H9 (cell line): Measurements from ENCODE around the gene CERS5. TPM values are rescaled to one million over a fixed set of nuclear protein-coding genes. Genes with fewer than 3 reads are reported as not detected.

Experiments used
- DNase-seq: peaks from one replicate; pipeline ENCODE4 v3.0.0-alpha.2; 2017
- H2AFZ ChIP-seq: one replicate; pipeline ENCODE4 v1.6.1; 2013; ENCODE audit warnings: mild to moderate bottlenecking, low read length, control low read depth, moderate library complexity
- H2AK5ac ChIP-seq: 2 replicates; pipeline ENCODE4 v1.6.1; 2013; ENCODE audit warnings: low read length, control low read depth, mixed read lengths; ENCODE audit not compliant: insufficient read length
- H2BK120ac ChIP-seq: one replicate; pipeline ENCODE4 v1.6.1; 2013; ENCODE audit warnings: low read depth, mild to moderate bottlenecking, low read length, control low read depth, inconsistent platforms; ENCODE audit not compliant: poor library complexity, severe bottlenecking
- H2BK12ac ChIP-seq: 2 replicates; pipeline ENCODE4 v1.6.1; 2013; ENCODE audit warnings: low read length, control low read depth, mixed read lengths, low read depth; ENCODE audit not compliant: insufficient read length
- H2BK15ac ChIP-seq: 2 replicates; pipeline ENCODE4 v1.6.1; 2013; ENCODE audit warnings: low read depth, low read length, control low read depth
- H2BK20ac ChIP-seq: one replicate; pipeline ENCODE4 v1.6.1; 2013; ENCODE audit warnings: low read depth, mild to moderate bottlenecking, low read length, control low read depth, inconsistent platforms; ENCODE audit not compliant: poor library complexity, severe bottlenecking
- H2BK5ac ChIP-seq: 2 replicates; pipeline ENCODE4 v1.6.1; 2013; ENCODE audit warnings: low read length, control low read depth, mixed read lengths; ENCODE audit not compliant: insufficient read length
- H3K14ac ChIP-seq: 2 replicates; pipeline ENCODE4 v1.6.1; 2013; ENCODE audit warnings: low read length, control low read depth; ENCODE audit not compliant: insufficient read depth
- H3K18ac ChIP-seq: 2 replicates; pipeline ENCODE4 v1.6.1; 2013; ENCODE audit warnings: low read depth, mild to moderate bottlenecking, mixed read lengths, low read length, control low read depth; ENCODE audit not compliant: insufficient read length
- H3K23ac ChIP-seq: 2 replicates; pipeline ENCODE4 v1.6.1; 2013; ENCODE audit warnings: low read length, control low read depth, mixed read lengths, low read depth; ENCODE audit not compliant: insufficient read length
- H3K23me2 ChIP-seq: 2 replicates; pipeline ENCODE4 v1.6.1; 2013; ENCODE audit warnings: low read depth, mild to moderate bottlenecking, mixed read lengths, low read length, control low read depth; ENCODE audit not compliant: insufficient read length, poor library complexity, severe bottlenecking
- H3K27ac ChIP-seq: 2 replicates; pipeline ENCODE4 v1.5.1; 2013; ENCODE audit warnings: low read length, control low read depth, mixed read lengths, low read depth; ENCODE audit not compliant: insufficient read length
- H3K27me3 ChIP-seq: 2 replicates; pipeline ENCODE4 v1.6.1; 2013; ENCODE audit warnings: low read length, control low read depth, inconsistent platforms; ENCODE audit not compliant: insufficient read depth
- H3K4ac ChIP-seq: 2 replicates; pipeline ENCODE4 v1.6.1; 2013; ENCODE audit warnings: low read depth, mild to moderate bottlenecking, control low read depth, inconsistent platforms, low read length, moderate library complexity
- H3K4me1 ChIP-seq: 2 replicates; pipeline ENCODE4 v1.6.1; 2013; ENCODE audit warnings: low read length, control low read depth, inconsistent platforms; ENCODE audit not compliant: insufficient read depth
- H3K4me2 ChIP-seq: 2 replicates; pipeline ENCODE4 v1.6.1; 2013; ENCODE audit warnings: low read length, control low read depth, mixed read lengths; ENCODE audit not compliant: insufficient read length, insufficient read depth
- H3K56ac ChIP-seq: 2 replicates; pipeline ENCODE4 v1.6.1; 2013; ENCODE audit warnings: low read depth, mild to moderate bottlenecking, mixed read lengths, low read length, control low read depth; ENCODE audit not compliant: insufficient read length
- H3K79me1 ChIP-seq: 2 replicates; pipeline ENCODE4 v1.6.1; 2013; ENCODE audit warnings: low read depth, mild to moderate bottlenecking, moderate library complexity, low read length, control low read depth, inconsistent platforms; ENCODE audit not compliant: insufficient read depth, poor library complexity, severe bottlenecking
- H3K79me2 ChIP-seq: 2 replicates; pipeline ENCODE4 v1.6.1; 2013; ENCODE audit warnings: low read length, control low read depth, inconsistent platforms; ENCODE audit not compliant: insufficient read depth
- H3K9ac ChIP-seq: 2 replicates; pipeline ENCODE4 v1.6.1; 2013; ENCODE audit warnings: low read length, control low read depth, mixed read lengths; ENCODE audit not compliant: insufficient read length; ENCODE audit errors: extremely low read depth
- H3K9me3 ChIP-seq: one replicate; pipeline ENCODE4 v1.6.1; 2013; ENCODE audit warnings: low read depth, low read length, inconsistent platforms; ENCODE audit not compliant: control insufficient read depth
- H3T11ph ChIP-seq: one replicate; pipeline ENCODE4 v1.6.1; 2013; ENCODE audit warnings: mild to moderate bottlenecking, low read length, control low read depth, inconsistent platforms
- H4K20me1 ChIP-seq: one replicate; pipeline ENCODE4 v1.6.1; 2013; ENCODE audit not compliant: control insufficient read depth, insufficient read length, insufficient read depth
- H4K5ac ChIP-seq: 2 replicates; pipeline ENCODE4 v1.6.1; 2013; ENCODE audit warnings: low read depth, mild to moderate bottlenecking, mixed read lengths, low read length, control low read depth; ENCODE audit not compliant: insufficient read length
- H4K8ac ChIP-seq: replicated peaks from 2 replicates; pipeline ENCODE4 v1.6.1; 2013; ENCODE audit warnings: low read length, control low read depth, mixed read lengths, low read depth; ENCODE audit not compliant: insufficient read length
- H4K91ac ChIP-seq: 2 replicates; pipeline ENCODE4 v1.6.1; 2013; ENCODE audit warnings: low read depth, mild to moderate bottlenecking, moderate library complexity, mixed read lengths, low read length, control low read depth; ENCODE audit not compliant: insufficient read length
- H3K27ac Mint-ChIP-seq, 3 experiments: 2 replicates in 2 of 3; 3 replicates in 1 of 3; pipeline ENCODE4 v1.8.0; 2020 to 2021; ENCODE audit warnings: mixed read lengths in 3 of 3, mild to moderate bottlenecking in 1 of 3, moderate library complexity in 1 of 3
- H3K27me3 Mint-ChIP-seq: 2 replicates; pipeline ENCODE4 v1.8.0; 2021; ENCODE audit warnings: low read depth, mild to moderate bottlenecking, moderate library complexity, mixed read lengths
- H3K36me3 Mint-ChIP-seq, 3 experiments: 2 replicates in 2 of 3; 3 replicates in 1 of 3; pipeline ENCODE4 v1.8.0; 2020 to 2021; ENCODE audit warnings: low read depth in 3 of 3, mixed read lengths in 3 of 3; ENCODE audit not compliant: insufficient read depth in 1 of 3
- H3K4me1 Mint-ChIP-seq, 2 experiments: 2 replicates each; pipeline ENCODE4 v1.8.0; 2020; ENCODE audit warnings: mixed read lengths in 2 of 2
- H3K4me3 Mint-ChIP-seq, 2 experiments: 2 replicates in 1 of 2; 3 replicates in 1 of 2; pipeline ENCODE4 v1.8.0; 2020 to 2021; ENCODE audit warnings: mild to moderate bottlenecking in 2 of 2, mixed read lengths in 2 of 2, moderate library complexity in 1 of 2
- H3K9me3 Mint-ChIP-seq, 2 experiments: 2 replicates in 1 of 2; 3 replicates in 1 of 2; pipeline ENCODE4 v1.8.0; 2020; ENCODE audit warnings: mild to moderate bottlenecking in 2 of 2, mixed read lengths in 2 of 2, moderate library complexity in 1 of 2
- CTCF ChIP-seq: fragments of 200-600 bp; sonication (generic); conservative IDR thresholded peaks from 3 replicates; pipeline ENCODE4 v1.8.0; 2021; ENCODE audit warnings: antibody characterized with exemption, mild to moderate bottlenecking
- WGBS: extraction: QIAGEN DNeasy Blood & Tissue Kit; methylation state at CpG from one replicate; pipeline ENCODE4 v1.1.7; 2013; ENCODE audit warnings: missing lambda C conversion rate, low lambda C conversion rate, mixed read lengths; ENCODE audit not compliant: insufficient read length; ENCODE audit errors: extremely low coverage; 5-methylcytosine and 5-hydroxymethylcytosine counted together
- total RNA-seq: library from RNA; stranded (reverse); gene quantifications from 2 replicates; pipeline ENCODE4 v1.2.1, GENCODE V29; 2021

Gene CERS5
- total RNA-seq, 1 experiment from 2014 or later: 68.8 TPM

DNA sequence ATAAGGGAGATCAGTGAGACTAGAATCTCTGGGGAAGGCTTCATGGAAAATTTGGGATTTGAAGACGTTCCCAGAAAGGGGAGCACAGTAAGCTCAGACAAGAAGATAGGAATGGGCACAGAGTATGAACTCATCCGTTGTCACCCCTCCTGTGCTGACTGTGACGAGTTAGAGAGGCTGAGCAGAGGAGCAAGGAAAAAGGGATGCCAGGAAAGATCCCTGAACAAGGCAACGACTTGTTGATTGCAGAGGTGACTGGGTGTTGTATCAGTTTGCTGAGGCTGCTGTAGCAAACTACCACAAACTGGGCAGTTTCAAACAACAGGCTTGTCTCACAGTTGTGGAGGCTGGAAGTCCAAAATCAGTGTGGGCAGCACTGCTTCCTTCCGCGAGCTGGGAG, 69.2 kb downstream of the CERS5 start:
- no peak overlapping the region for H4K91ac ChIP-seq
- no peak overlapping the region for H2BK120ac ChIP-seq
- H3K79me1 ChIP-seq: no peaks in the 10 kb centered on the region
- no peaks in the 10 kb centered on the region for H3K27me3 Mint-ChIP-seq
- no peak for DNase-seq
- H3K27ac ChIP-seq: no peak overlapping the region
- no peaks in the 10 kb centered on the region for H3K9me3 Mint-ChIP-seq
- H3K4me3 Mint-ChIP-seq: no peak overlapping the region
- no peaks in the 10 kb centered on the region for H3K79me2 ChIP-seq
- peaks cover 28 to 31% of the 10 kb centered on the region in 2 experiments for H3K4me1 Mint-ChIP-seq
- H3K23me2 ChIP-seq: no peaks in the 10 kb centered on the region
- WGBS: no CpG with 5 or more reads among the region's 6 CpGs
- no peaks in the 10 kb centered on the region for H3K27me3 ChIP-seq
- H3K23ac ChIP-seq: no peak overlapping the region
- H3K4me1 ChIP-seq: no peaks in the 10 kb centered on the region; the same call in 1 of the 2 replicates
- H2BK5ac ChIP-seq: no peak overlapping the region
- H3K9me3 ChIP-seq: no peaks in the 10 kb centered on the region
- no peak overlapping the region for H4K5ac ChIP-seq
- no peak overlapping the region for H4K8ac ChIP-seq
- no peak overlapping the region for H3K4ac ChIP-seq
- H2BK15ac ChIP-seq: no peak overlapping the region
- TF ChIP-seq CTCF: no peak
- no peak overlapping the region for H2BK20ac ChIP-seq
- H3K27ac Mint-ChIP-seq: peak overlapping the region in 2 of 3 experiments; percentile 18 to 57; a peak in 1 of 7 replicates
- H2AFZ ChIP-seq: no peak overlapping the region
- peaks cover 56 to 89% (median 83%) of the 10 kb centered on the region in 3 experiments for H3K36me3 Mint-ChIP-seq
- H3K14ac ChIP-seq: no peak overlapping the region
- no peaks in the 10 kb centered on the region for H4K20me1 ChIP-seq
- no peak overlapping the region for H3K9ac ChIP-seq
- H2AK5ac ChIP-seq: no peak overlapping the region
- H3T11ph ChIP-seq: no peak overlapping the region
- no peak overlapping the region for H2BK12ac ChIP-seq
- H3K4me2 ChIP-seq: no peak overlapping the region
- no peak overlapping the region for H3K56ac ChIP-seq
- no peak overlapping the region for H3K18ac ChIP-seq
